ENCODE results near the gene SPACA1. TPM values are rescaled to one million over a fixed set of nuclear protein-coding genes. Genes with fewer than 3 reads are reported as not detected.
"Not testable (repeated sequence)": the region's sequence is repeated elsewhere in the genome, so short reads cannot be mapped to it uniquely, and the experiment has no call there.

The SPACA1 gene, protein sequence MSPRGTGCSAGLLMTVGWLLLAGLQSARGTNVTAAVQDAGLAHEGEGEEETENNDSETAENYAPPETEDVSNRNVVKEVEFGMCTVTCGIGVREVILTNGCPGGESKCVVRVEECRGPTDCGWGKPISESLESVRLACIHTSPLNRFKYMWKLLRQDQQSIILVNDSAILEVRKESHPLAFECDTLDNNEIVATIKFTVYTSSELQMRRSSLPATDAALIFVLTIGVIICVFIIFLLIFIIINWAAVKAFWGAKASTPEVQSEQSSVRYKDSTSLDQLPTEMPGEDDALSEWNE
- total RNA-seq: not detected

GRCh38 chr6:88047510-88048150 is at the start of gene SPACA1:
Gene SPACA1 (plus strand): TSS chr6:88047841. CDS start chr6:88047906, 65 bp downstream.
- ChIA-PET CTCF (no interaction called here), POLR2A (no interaction called here)
- H3K4me1 Mint-ChIP-seq (ENCODE audit: low read depth): no peaks in the 10 kb centered on the region
- DNase-seq: no peak
- H3K4me3 Mint-ChIP-seq: no peak within 1 kb of the TSS
- no peaks in the 10 kb centered on the region for H3K36me3 Mint-ChIP-seq
- H3K9me3 Mint-ChIP-seq: no peaks in the 10 kb centered on the region
- H3K27me3 Mint-ChIP-seq: peaks cover 11% of the 10 kb centered on the region
- no peak within 1 kb of the TSS for H3K27ac Mint-ChIP-seq
- intact Hi-C loops (cut with micrococcal nuclease): no loop called here

GRCh38 chr6:88000713-88001112 is 46.9 kb upstream of the SPACA1 start:
- no peak for DNase-seq
- intact Hi-C loops (cut with micrococcal nuclease): no loop called here
- Mint-ChIP-seq H3K27me3 (peaks cover 11% of the 10 kb centered on the region), H3K4me1 (ENCODE audit: low read depth) (no peaks in the 10 kb centered on the region), H3K4me3 (no peak overlapping the region), H3K36me3 (no peaks in the 10 kb centered on the region), H3K27ac (no peak overlapping the region), H3K9me3 (no peaks in the 10 kb centered on the region)
- ChIA-PET POLR2A (no interaction called here), CTCF (no interaction called here)

DNA sequence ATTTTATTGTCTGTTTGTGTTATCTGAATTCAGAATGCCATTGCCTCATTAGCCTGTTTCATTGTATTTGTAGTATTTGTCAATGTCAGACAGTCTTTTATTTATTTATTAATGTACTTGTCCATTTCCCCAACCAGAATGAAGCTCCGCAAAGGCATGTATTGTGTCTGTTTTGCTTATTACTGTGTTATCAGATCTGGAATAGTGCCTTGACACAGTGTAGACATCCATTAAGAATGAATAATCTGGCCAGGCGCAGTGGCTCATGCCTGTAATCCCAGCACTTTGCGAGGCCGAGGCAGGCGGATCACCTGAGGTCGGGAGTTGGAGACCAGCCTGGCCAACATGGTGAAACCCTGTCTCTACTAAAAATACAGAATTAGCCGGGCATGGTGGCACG is 46.4 kb upstream of the SPACA1 start:
- POLR2A ChIA-PET; H3K4me3 Mint-ChIP-seq; intact Hi-C loops (cut with micrococcal nuclease); DNase-seq; H3K36me3 Mint-ChIP-seq; CTCF ChIA-PET; H3K27ac Mint-ChIP-seq; H3K4me1 Mint-ChIP-seq (ENCODE audit: low read depth); H3K9me3 Mint-ChIP-seq: not testable (repeated sequence)
- peaks cover 11% of the 10 kb centered on the region for H3K27me3 Mint-ChIP-seq

- no peaks in the 10 kb centered on the region for H3K9me3 Mint-ChIP-seq
- H3K36me3 Mint-ChIP-seq: no peaks in the 10 kb centered on the region
- no peaks in the 10 kb centered on the region for H3K4me1 Mint-ChIP-seq (ENCODE audit: low read depth)
- ChIA-PET CTCF (no interaction called here), POLR2A (no interaction called here)
- peaks cover 11% of the 10 kb centered on the region for H3K27me3 Mint-ChIP-seq
- no peak overlapping the region for H3K27ac Mint-ChIP-seq
- DNase-seq: no peak
- intact Hi-C loops (cut with micrococcal nuclease): no loop called here
- H3K4me3 Mint-ChIP-seq: no peak overlapping the region
Observed at GRCh38 chr6:88004707-88005106, 42.9 kb upstream of the SPACA1 start.

DNA sequence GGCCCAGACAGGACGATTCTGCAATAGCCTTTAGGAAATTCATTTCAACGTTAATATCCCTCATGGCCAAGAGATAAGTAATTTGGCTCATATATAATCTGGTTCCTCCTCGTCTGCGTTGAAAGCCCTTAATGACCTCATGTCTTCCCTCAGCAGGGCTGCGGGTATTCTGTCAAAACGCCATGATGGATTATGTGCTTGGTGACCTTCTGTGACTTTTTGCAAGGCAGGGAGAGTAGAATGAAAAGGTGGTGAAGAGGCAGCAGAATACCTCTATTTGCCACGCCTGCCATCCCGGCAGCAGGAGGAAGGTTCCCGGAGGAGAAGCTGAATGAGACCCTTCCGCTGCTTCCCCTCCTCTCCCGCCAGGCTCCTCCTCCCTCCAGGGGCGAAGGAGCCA is 41.1 kb upstream of the SPACA1 start:
- CTCF ChIA-PET: no interaction called here
- H3K27me3 Mint-ChIP-seq: peaks cover 9% of the 10 kb centered on the region
- no peaks in the 10 kb centered on the region for H3K36me3 Mint-ChIP-seq
- no peak for DNase-seq
- H3K9me3 Mint-ChIP-seq: no peaks in the 10 kb centered on the region
- H3K4me1 Mint-ChIP-seq (ENCODE audit: low read depth): no peaks in the 10 kb centered on the region
- H3K4me3 Mint-ChIP-seq: no peak overlapping the region
- POLR2A ChIA-PET: no interaction called here
- H3K27ac Mint-ChIP-seq: no peak overlapping the region
- intact Hi-C loops (cut with micrococcal nuclease): no loop called here

- CTCF ChIA-PET: no interaction called here
- no peak for DNase-seq
- peaks cover 16% of the 10 kb centered on the region for H3K4me1 Mint-ChIP-seq (ENCODE audit: low read depth)
Observed at GRCh38 chr6:88008411-88008810, 39.2 kb upstream of the SPACA1 start.

GRCh38 chr6:88008831-88009231 is 38.8 kb upstream of the SPACA1 start:
- Mint-ChIP-seq H3K27ac (no peak overlapping the region), H3K36me3 (no peaks in the 10 kb centered on the region), H3K9me3 (no peaks in the 10 kb centered on the region), H3K27me3 (no peaks in the 10 kb centered on the region), H3K4me3 (no peak overlapping the region), H3K4me1 (ENCODE audit: low read depth) (peaks cover 17% of the 10 kb centered on the region)
- ChIA-PET CTCF (no interaction called here), POLR2A (no interaction called here)
- intact Hi-C loops (cut with micrococcal nuclease): no loop called here
- no peak for DNase-seq

More at GRCh38 chr6:88008411-88008810, 39.2 kb upstream of the SPACA1 start:
- H3K4me3 Mint-ChIP-seq: no peak overlapping the region
- peaks cover 1% of the 10 kb centered on the region for H3K27me3 Mint-ChIP-seq
- intact Hi-C loops (cut with micrococcal nuclease): no loop called here
- POLR2A ChIA-PET: no interaction called here
- no peak overlapping the region for H3K27ac Mint-ChIP-seq
- H3K36me3 Mint-ChIP-seq: no peaks in the 10 kb centered on the region
- no peaks in the 10 kb centered on the region for H3K9me3 Mint-ChIP-seq

DNA sequence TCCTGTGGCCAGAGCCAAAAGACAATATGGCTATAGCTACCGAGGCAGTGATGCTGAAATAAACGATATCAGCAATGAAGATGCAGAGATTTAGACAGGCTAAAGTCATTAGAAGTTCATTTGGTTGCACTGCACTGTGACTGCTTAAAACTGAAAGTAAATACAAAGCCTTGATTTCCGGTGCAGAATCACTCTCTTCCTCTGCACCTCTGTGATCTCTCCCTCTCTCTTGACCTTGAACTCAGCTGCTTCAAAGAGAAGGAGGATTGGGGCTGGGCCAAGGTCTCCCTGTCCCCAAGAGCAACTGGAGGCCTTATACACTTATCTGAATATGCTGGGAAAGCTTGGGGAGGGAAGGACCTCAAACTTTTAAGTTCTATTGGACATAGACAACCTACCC is 34.6 kb upstream of the SPACA1 start:
- Mint-ChIP-seq H3K4me1 (ENCODE audit: low read depth) (peaks cover 17% of the 10 kb centered on the region), H3K27me3 (no peaks in the 10 kb centered on the region), H3K4me3 (no peak overlapping the region), H3K9me3 (no peaks in the 10 kb centered on the region), H3K27ac (peak overlapping the region; percentile 73), H3K36me3 (no peaks in the 10 kb centered on the region)
- intact Hi-C loops (cut with micrococcal nuclease): no loop called here
- ChIA-PET CTCF (no interaction called here), POLR2A (no interaction called here)
- DNase-seq: peak; percentile 19

DNA sequence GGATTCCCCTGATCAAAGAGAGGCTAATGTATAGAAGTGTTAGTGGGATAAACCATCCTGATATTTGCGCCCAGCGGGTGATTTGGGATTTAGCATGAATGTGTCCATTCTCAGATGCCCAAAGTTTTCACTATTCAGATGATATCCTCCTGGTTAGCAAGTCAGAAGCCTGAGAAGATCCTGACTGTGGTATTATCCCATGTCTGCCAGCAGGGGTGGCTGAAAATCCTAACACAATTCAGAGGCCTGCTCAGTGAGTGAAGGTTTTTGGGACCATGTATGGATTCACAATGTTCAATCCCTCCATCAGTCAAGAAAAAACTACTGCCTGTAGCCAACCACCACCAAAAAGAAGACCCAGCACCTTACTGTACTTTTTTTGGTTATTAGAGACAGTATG is 34.1 kb upstream of the SPACA1 start:
- Mint-ChIP-seq H3K4me1 (ENCODE audit: low read depth) (peaks cover 17% of the 10 kb centered on the region), H3K4me3 (no peak overlapping the region), H3K9me3 (no peaks in the 10 kb centered on the region), H3K36me3 (no peaks in the 10 kb centered on the region), H3K27ac (peak overlapping the region; percentile 73), H3K27me3 (no peaks in the 10 kb centered on the region)
- POLR2A ChIA-PET: no interaction called here
- no peak for DNase-seq
- intact Hi-C loops (cut with micrococcal nuclease): no loop called here
- CTCF ChIA-PET: no interaction called here

DNA sequence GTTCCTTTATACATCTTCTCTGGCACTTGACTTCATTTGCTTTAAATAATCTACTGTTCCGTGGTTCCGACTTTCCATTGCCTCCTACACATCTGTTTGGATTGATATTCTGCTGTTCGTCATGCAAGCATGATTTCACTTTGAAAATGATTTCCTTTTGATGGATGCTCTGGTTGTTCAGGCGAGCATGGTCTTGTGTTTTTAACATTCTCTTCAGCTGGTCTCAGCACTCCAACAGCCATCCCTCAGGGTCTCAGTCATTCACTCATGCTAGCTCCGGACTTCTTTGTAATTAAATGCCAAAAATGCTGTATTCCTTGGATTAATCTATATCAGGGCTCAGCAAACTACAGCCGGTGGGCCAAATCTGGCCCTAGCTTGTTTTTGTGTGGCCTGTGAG is 27.2 kb upstream of the SPACA1 start:
- intact Hi-C loops (cut with micrococcal nuclease): no loop called here
- Mint-ChIP-seq H3K36me3 (no peaks in the 10 kb centered on the region), H3K27ac (no peak overlapping the region), H3K9me3 (no peaks in the 10 kb centered on the region), H3K27me3 (no peaks in the 10 kb centered on the region), H3K4me1 (ENCODE audit: low read depth) (no peaks in the 10 kb centered on the region), H3K4me3 (no peak overlapping the region)
- ChIA-PET CTCF (no interaction called here), POLR2A (no interaction called here)
- no peak for DNase-seq

- Mint-ChIP-seq H3K36me3 (peaks cover 3% of the 10 kb centered on the region), H3K27me3 (peaks cover 3% of the 10 kb centered on the region), H3K9me3 (peaks cover 21% of the 10 kb centered on the region), H3K27ac (no peak overlapping the region), H3K4me1 (ENCODE audit: low read depth) (no peaks in the 10 kb centered on the region), H3K4me3 (no peak overlapping the region)
- CTCF ChIA-PET: interaction anchor here (1.3 kb wide), 1 partner anchor 9 kb away, joined by 3 read pairs; no protein-coding TSS in a partner anchor
- POLR2A ChIA-PET: no interaction called here
- no peak for DNase-seq
- intact Hi-C loops (cut with micrococcal nuclease): no loop called here
Observed at GRCh38 chr6:88024696-88025095, 22.9 kb upstream of the SPACA1 start.

DNA sequence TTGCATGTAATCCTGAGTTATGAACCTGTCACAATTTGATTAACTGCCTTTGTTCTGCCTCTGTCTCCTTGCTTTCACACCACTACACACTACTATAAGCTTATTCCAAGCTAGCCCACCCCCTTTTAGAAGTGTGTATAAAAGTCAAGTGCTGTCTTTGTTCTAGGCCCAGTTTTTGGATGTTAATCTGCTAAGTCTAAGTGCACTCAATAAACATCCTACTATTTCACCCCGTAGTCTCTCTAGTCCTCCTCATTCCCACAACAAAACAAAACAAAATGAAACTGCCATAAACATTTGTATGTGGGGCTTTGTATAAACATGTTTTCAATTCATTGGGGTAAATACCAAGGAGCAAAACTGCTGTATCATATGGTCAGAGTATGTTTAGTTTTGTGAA is 16.1 kb upstream of the SPACA1 start:
- Mint-ChIP-seq H3K36me3 (peaks cover 10% of the 10 kb centered on the region), H3K27ac (no peak overlapping the region), H3K4me1 (ENCODE audit: low read depth) (no peaks in the 10 kb centered on the region), H3K9me3 (peaks cover 62% of the 10 kb centered on the region), H3K4me3 (no peak overlapping the region), H3K27me3 (peaks cover 6% of the 10 kb centered on the region)
- intact Hi-C loops (cut with micrococcal nuclease): no loop called here
- ChIA-PET POLR2A (no interaction called here), CTCF (no interaction called here)
- no peak for DNase-seq

DNA sequence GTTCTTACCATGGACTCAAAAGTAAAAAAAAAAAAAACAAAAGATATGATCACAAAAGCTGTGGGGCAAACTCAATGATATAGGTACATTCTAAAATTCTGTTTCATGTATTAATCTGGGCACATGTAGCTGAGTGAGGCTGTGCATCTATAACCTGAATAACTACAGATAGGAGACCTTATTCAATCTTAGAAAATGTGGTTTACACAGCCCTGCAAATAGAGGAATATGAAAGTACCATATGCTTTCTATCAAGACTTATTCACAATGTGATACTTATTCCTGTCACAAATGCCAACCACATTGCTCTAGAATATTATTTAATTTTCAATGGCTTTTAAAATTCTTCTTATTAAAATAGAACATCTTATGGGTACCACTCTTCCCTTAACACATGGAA is 3.1 kb upstream of the SPACA1 start:
- ChIA-PET POLR2A (no interaction called here), CTCF (no interaction called here)
- Mint-ChIP-seq H3K9me3 (no peaks in the 10 kb centered on the region), H3K27me3 (peaks cover 8% of the 10 kb centered on the region), H3K36me3 (no peaks in the 10 kb centered on the region), H3K27ac (no peak overlapping the region), H3K4me3 (no peak overlapping the region), H3K4me1 (ENCODE audit: low read depth) (no peaks in the 10 kb centered on the region)
- intact Hi-C loops (cut with micrococcal nuclease): no loop called here
- DNase-seq: no peak

Data from activated CD4-positive, alpha-beta memory T cell treated with anti-CD3 and anti-CD28 coated beads for 36 hours (primary cell).